OCI-LY3 (cell line): ENCODE measurements around the gene ENPP3.

Source experiments
- CTCF ChIP-seq: fragments of 200-600, 300-600 bp; sonication (generic); IDR thresholded peaks from 2 replicates; pipeline ENCODE4 v1.5.1; 2014; ENCODE audit warnings: antibody characterized with exemption, low read length, low read depth
- EZH2phosphoT487 ChIP-seq: fragments of 200-600 bp; shearing (Covaris generic); IDR thresholded peaks from 2 replicates; pipeline ENCODE4 v1.6.1; 2018; ENCODE audit warnings: antibody characterized with exemption, mixed run types, low read depth

- no peak for TF ChIP-seq CTCF
- TF ChIP-seq EZH2phosphoT487 = no peak
These were observed 20.6 kb downstream of the ENPP3 start for GRCh38 chr6:131657630-131658111.
